Fibroblast of mammary gland (primary cell): ENCODE measurements around the gene CCDC152.

Experiments used
- DNase-seq: peaks from one replicate; pipeline ENCODE4 v3.0.0-alpha.2; 2010; ENCODE audit warnings: low read depth
- H3K4me3 ChIP-seq: 2 replicates; pipeline ENCODE4 v1.5.1; 2011; ENCODE audit warnings: low read depth, mild to moderate bottlenecking, low read length, moderate library complexity; ENCODE audit not compliant: control insufficient read depth
- CTCF ChIP-seq: conservative IDR thresholded peaks from 2 replicates; pipeline ENCODE4 v1.5.1; 2011; ENCODE audit warnings: low read depth, low read length, inconsistent platforms; ENCODE audit not compliant: control insufficient read depth, insufficient read depth

CCDC152 gene

GRCh38 chr5:42824347-42824976 lies 67.8 kb downstream of the CCDC152 start:
- no peak for DNase-seq
- H3K4me3 ChIP-seq: no peak overlapping the region
- no peak for TF ChIP-seq CTCF

- no peak overlapping the region for H3K4me3 ChIP-seq
- no peak for DNase-seq
- TF ChIP-seq CTCF: no peak
These were observed 69.0 kb downstream of the CCDC152 start for GRCh38 chr5:42825422-42826148.

GRCh38 chr5:42826757-42827515 lies 70.3 kb downstream of the CCDC152 start:
- no peak for DNase-seq
- H3K4me3 ChIP-seq: no peak overlapping the region
- TF ChIP-seq CTCF: no peak

GRCh38 chr5:42828671-42829070 lies 72.1 kb downstream of the CCDC152 start:
- DNase-seq: no peak
- H3K4me3 ChIP-seq: no peak overlapping the region
- no peak for TF ChIP-seq CTCF

- H3K4me3 ChIP-seq: no peak overlapping the region
- no peak for TF ChIP-seq CTCF
- DNase-seq: no peak
These were observed 74.3 kb downstream of the CCDC152 start for GRCh38 chr5:42830924-42831323.

GRCh38 chr5:42832060-42832459 lies 75.4 kb downstream of the CCDC152 start:
- TF ChIP-seq CTCF: no peak
- H3K4me3 ChIP-seq: no peak overlapping the region
- DNase-seq: no peak
